B cell (primary cell): ENCODE data around the gene SH2B2. TPM values are rescaled to one million over a fixed set of nuclear protein-coding genes. Genes with fewer than 3 reads are reported as not detected.

Source experiments
- ATAC-seq: fragments of 200-7000 bp; cut with Tn5 transposase; one replicate; pipeline ENCODE4 v1.10.0; 2021; ENCODE audit warnings: low read depth, mild to moderate bottlenecking, moderate number of reproducible peaks, moderate library complexity
- CTCF ChIA-PET: fragments of 350-600 bp; sonication (Branson Sonifier 250); formaldehyde crosslinking; loops from one replicate; lab custom pipeline; 2021; ENCODE audit warnings: antibody characterized with exemption, inconsistent platforms; lab: Charles Lee
- POLR2A ChIA-PET: fragments of 350-600 bp; sonication (Branson Sonifier 250); formaldehyde crosslinking; loops from one replicate; lab custom pipeline; 2021; ENCODE audit warnings: antibody characterized with exemption; lab: Charles Lee
- DNase-seq: peaks from one replicate; pipeline ENCODE4 v3.0.0; 2013
- H2AFZ ChIP-seq: 2 replicates; pipeline ENCODE4 v1.6.1; 2012; ENCODE audit warnings: mild to moderate bottlenecking, low read depth, low read length; ENCODE audit not compliant: insufficient read depth, poor library complexity, severe bottlenecking
- H3K27ac ChIP-seq, 2 donors: 1 replicate in 1 of 2; 2 replicates in 1 of 2; pipeline ENCODE4 v1.5.1; 2012 to 2013; ENCODE audit warnings: low read length in 2 of 2, mild to moderate bottlenecking in 2 of 2, moderate library complexity in 1 of 2
- H3K27me3 ChIP-seq, 4 experiments: fragments of 200-600 bp in 1 of 4; sonication (generic) in 1 of 4; replicated peaks in 1 of 4; 1 replicate in 2 of 4; 2 replicates in 2 of 4; pipeline versions ENCODE4 v1.6.1 to v1.7.0; 2013 to 2016; ENCODE audit warnings: low read length in 3 of 4, mild to moderate bottlenecking in 2 of 4, mixed read lengths in 1 of 4, moderate library complexity in 1 of 4; ENCODE audit not compliant: insufficient read depth in 4 of 4, control insufficient read depth in 3 of 4; ENCODE audit errors: control extremely low read depth in 1 of 4
- H3K36me3 ChIP-seq, 2 experiments: replicated peaks in 1 of 2; 1 replicate in 1 of 2; 2 replicates in 1 of 2; pipeline versions ENCODE4 v1.6.1 to v1.7.1; 2013; ENCODE audit warnings: low read length in 1 of 2; ENCODE audit not compliant: insufficient read depth in 2 of 2, control insufficient read depth in 1 of 2; ENCODE audit errors: control extremely low read depth in 1 of 2, extremely low read depth in 1 of 2
- H3K4me1 ChIP-seq, 2 donors: fragments of 200-600 bp in 1 of 2; sonication (generic) in 1 of 2; 1 replicate in 1 of 2; 2 replicates in 1 of 2; pipeline versions ENCODE4 v1.5.1 to v1.6.1; 2013 to 2017; ENCODE audit warnings: low read length in 2 of 2; ENCODE audit not compliant: control insufficient read depth in 2 of 2, insufficient read depth in 2 of 2
- H3K4me2 ChIP-seq: replicated peaks from 2 replicates; pipeline ENCODE3; 2012; ENCODE audit warnings: mild to moderate bottlenecking, low read depth, low read length; ENCODE audit not compliant: poor library complexity, severe bottlenecking
- H3K4me3 ChIP-seq, 5 experiments: fragments of 200-600 bp in 1 of 5; sonication (generic) in 1 of 5; 1 replicate in 3 of 5; 2 replicates in 2 of 5; pipeline versions ENCODE4 v1.5.1 to v1.7.0; 2011 to 2016; ENCODE audit warnings: low read length in 4 of 5, mild to moderate bottlenecking in 4 of 5, low read depth in 2 of 5, control low read depth in 1 of 5, moderate library complexity in 1 of 5; ENCODE audit not compliant: insufficient read depth in 1 of 5; ENCODE audit errors: control extremely low read depth in 1 of 5, extremely low read depth in 1 of 5
- H3K79me2 ChIP-seq: fragments of 200-600 bp; sonication (generic); one replicate; pipeline ENCODE4 v1.6.0; 2016; ENCODE audit warnings: low read length; ENCODE audit not compliant: control insufficient read depth, insufficient read depth
- H3K9ac ChIP-seq: fragments of 200-600 bp; sonication (generic); 2 replicates; pipeline ENCODE4 v1.6.1; 2017; ENCODE audit warnings: mild to moderate bottlenecking, low read length, moderate library complexity
- H3K9me3 ChIP-seq, 3 donors: one replicate each; pipeline versions ENCODE4 v1.6.1 to v1.7.1; 2013; ENCODE audit warnings: low read length in 2 of 3; ENCODE audit not compliant: control insufficient read depth in 2 of 3, insufficient read depth in 1 of 3; ENCODE audit errors: control extremely low read depth in 1 of 3
- H4K20me1 ChIP-seq: 2 replicates; pipeline ENCODE4 v1.6.0; 2012; ENCODE audit warnings: mild to moderate bottlenecking, low read length; ENCODE audit not compliant: insufficient read depth, control insufficient read depth, poor library complexity, severe bottlenecking
- H3K27ac Mint-ChIP-seq: one replicate; pipeline ENCODE4 v1.8.0; 2021; ENCODE audit warnings: mixed read lengths
- H3K27me3 Mint-ChIP-seq: one replicate; pipeline ENCODE4 v1.8.0; 2021; ENCODE audit warnings: mixed read lengths
- H3K4me1 Mint-ChIP-seq: one replicate; pipeline ENCODE4 v1.8.0; 2021; ENCODE audit warnings: mixed read lengths
- H3K4me3 Mint-ChIP-seq: one replicate; pipeline ENCODE4 v1.8.0; 2021; ENCODE audit warnings: mixed read lengths
- H3K9me3 Mint-ChIP-seq: one replicate; pipeline ENCODE4 v1.8.0; 2022; ENCODE audit warnings: mixed read lengths; ENCODE audit not compliant: insufficient read depth
- EZH2 ChIP-seq: IDR thresholded peaks from 2 replicates; pipeline ENCODE4 v1.6.1; 2012; ENCODE audit warnings: borderline replicate concordance, low read depth, mild to moderate bottlenecking, moderate library complexity, low read length; ENCODE audit not compliant: insufficient read depth, poor library complexity, severe bottlenecking
- WGBS: methylation state at CpG from one replicate; pipeline ENCODE4 v1.1.5; 2013; ENCODE audit warnings: missing lambda C conversion rate; ENCODE audit not compliant: insufficient coverage; 5-methylcytosine and 5-hydroxymethylcytosine counted together
- intact Hi-C: fragments of 100-400 bp; cut with micrococcal nuclease; formaldehyde crosslinking; loops from one replicate; pipeline ENCODE4 v1.10.0; 2022
- polyA plus RNA-seq: library from polyadenylated mRNA; depleted of rRNA; stranded (reverse); fragments of >200 nt; gene quantifications from 2 replicates; pipeline ENCODE4 v1.2.3, GENCODE V29; 2012
- total RNA-seq, 2 donors: library from RNA; stranded (reverse); fragments of 120-200 nt in 1 of 2; gene quantifications; 1 replicate in 1 of 2; 2 replicates in 1 of 2; pipeline versions ENCODE4 v1.2.3 to v1.2.4, GENCODE V29; 2013 to 2022
- TF ChIP-seq, protein P1 (sequence below): fragments of 200-600 bp; IDR thresholded peaks from one replicate; pipeline ENCODE4 v1.8.0; 2022; ENCODE audit warnings: antibody characterized with exemption, mild to moderate bottlenecking

SH2B2 gene
- total and polyA plus RNA-seq, 2 donors (not counting 1 experiment from before 2014, with no cell fraction given): 41.2 to 95.4 TPM

DNA sequence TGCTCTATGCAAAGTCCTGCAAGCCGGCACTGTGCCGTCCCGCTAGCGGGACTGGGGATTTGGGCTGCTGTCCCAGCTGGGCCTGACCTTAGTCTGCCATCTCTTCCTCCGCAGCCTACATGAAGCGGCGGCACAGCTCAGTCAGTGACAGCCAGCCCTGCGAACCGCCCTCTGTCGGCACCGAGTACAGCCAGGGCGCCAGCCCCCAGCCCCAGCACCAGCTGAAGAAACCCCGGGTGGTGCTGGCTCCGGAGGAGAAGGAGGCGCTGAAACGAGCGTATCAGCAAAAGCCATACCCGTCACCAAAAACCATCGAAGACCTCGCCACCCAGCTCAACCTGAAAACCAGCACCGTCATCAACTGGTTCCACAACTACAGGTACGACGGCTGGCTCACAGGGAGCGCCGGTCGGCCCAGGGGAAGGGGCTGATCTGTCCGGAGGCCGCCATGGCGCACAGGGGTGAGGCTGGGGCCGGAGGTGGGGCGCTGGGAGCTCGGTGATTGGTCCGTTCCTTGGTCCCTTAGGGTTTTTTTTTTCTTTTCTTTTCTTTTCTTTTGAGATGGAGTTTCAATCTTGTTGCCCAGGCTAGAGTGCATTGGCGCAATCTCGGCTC lies 47.4 kb upstream of the SH2B2 start:
- Histone ChIP-seq H3K9me3 (no peaks in the 10 kb centered on the region), H4K20me1 (no peaks in the 10 kb centered on the region), H2AFZ (no peak overlapping the region), H3K4me3 (no peak overlapping the region), H3K79me2 (no peaks in the 10 kb centered on the region), H3K4me2 (no peak overlapping the region), H3K4me1 (no peaks in the 10 kb centered on the region), H3K9ac (no peak overlapping the region), H3K36me3 (peaks cover 1 to 34% of the 10 kb centered on the region in 2 experiments), H3K27me3 (no peaks in the 10 kb centered on the region), H3K27ac (no peak overlapping the region)
- H3K4me3 Mint-ChIP-seq: no peak overlapping the region
- ATAC-seq: no peak
- no peak for TF ChIP-seq EZH2
- TF ChIP-seq, protein P1, sequence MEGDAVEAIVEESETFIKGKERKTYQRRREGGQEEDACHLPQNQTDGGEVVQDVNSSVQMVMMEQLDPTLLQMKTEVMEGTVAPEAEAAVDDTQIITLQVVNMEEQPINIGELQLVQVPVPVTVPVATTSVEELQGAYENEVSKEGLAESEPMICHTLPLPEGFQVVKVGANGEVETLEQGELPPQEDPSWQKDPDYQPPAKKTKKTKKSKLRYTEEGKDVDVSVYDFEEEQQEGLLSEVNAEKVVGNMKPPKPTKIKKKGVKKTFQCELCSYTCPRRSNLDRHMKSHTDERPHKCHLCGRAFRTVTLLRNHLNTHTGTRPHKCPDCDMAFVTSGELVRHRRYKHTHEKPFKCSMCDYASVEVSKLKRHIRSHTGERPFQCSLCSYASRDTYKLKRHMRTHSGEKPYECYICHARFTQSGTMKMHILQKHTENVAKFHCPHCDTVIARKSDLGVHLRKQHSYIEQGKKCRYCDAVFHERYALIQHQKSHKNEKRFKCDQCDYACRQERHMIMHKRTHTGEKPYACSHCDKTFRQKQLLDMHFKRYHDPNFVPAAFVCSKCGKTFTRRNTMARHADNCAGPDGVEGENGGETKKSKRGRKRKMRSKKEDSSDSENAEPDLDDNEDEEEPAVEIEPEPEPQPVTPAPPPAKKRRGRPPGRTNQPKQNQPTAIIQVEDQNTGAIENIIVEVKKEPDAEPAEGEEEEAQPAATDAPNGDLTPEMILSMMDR: no peak
- POLR2A ChIA-PET: no interaction called here
- no peak overlapping the region for H3K27ac Mint-ChIP-seq
- CTCF ChIA-PET: interaction anchor here (1.1 to 3.1 kb wide), 3 partner anchors 425 to 696 kb away, joined by 3 to 16 read pairs (median 5); no protein-coding TSS in a partner anchor
- no peak for DNase-seq
- 98% methylated on average over 27 of the region's 35 CpGs for WGBS
- intact Hi-C loops: loop anchor here (5.0 kb wide), 1 partner anchor 427 kb away; no protein-coding TSS in a partner anchor
- H3K9me3 Mint-ChIP-seq: no peaks in the 10 kb centered on the region
- H3K27me3 Mint-ChIP-seq: no peaks in the 10 kb centered on the region
- no peaks in the 10 kb centered on the region for H3K4me1 Mint-ChIP-seq

DNA sequence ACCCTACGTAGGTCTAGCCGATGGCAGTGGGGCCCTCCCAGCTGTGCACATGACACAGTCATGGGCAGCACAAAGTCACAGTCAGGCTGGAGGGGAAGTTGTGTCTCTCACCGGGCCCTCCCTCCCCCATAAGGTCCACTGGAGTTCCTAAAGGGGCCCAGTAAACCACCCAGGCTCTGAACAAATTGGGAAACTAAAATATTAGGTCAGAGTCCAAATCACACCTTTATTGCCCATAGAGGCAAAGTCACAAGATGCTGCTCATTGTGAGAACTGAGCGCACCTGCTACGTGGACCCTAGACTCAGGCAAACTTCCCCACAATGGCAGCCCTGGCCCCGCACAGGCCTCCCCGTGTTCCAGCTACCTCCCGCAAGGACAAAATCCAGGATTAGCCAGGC lies 45.2 kb upstream of the SH2B2 start:
- intact Hi-C loops: no loop called here
- Histone ChIP-seq H3K4me3 (no peak overlapping the region), H3K79me2 (no peaks in the 10 kb centered on the region), H4K20me1 (no peaks in the 10 kb centered on the region), H3K4me2 (no peak overlapping the region), H3K27me3 (no peaks in the 10 kb centered on the region), H3K27ac (no peak overlapping the region), H3K9ac (no peak overlapping the region), H2AFZ (no peak overlapping the region), H3K36me3 (peaks cover 1 to 19% of the 10 kb centered on the region in 2 experiments), H3K4me1 (no peaks in the 10 kb centered on the region), H3K9me3 (no peaks in the 10 kb centered on the region)
- H3K27me3 Mint-ChIP-seq: no peaks in the 10 kb centered on the region
- 95% methylated on average over 8 of the region's 8 CpGs for WGBS
- POLR2A ChIA-PET: no interaction called here
- DNase-seq: no peak
- no peaks in the 10 kb centered on the region for H3K4me1 Mint-ChIP-seq
- no peak for TF ChIP-seq EZH2
- TF ChIP-seq, protein P1: no peak
- ATAC-seq: no peak
- H3K4me3 Mint-ChIP-seq: no peak overlapping the region
- no peaks in the 10 kb centered on the region for H3K9me3 Mint-ChIP-seq
- no peak overlapping the region for H3K27ac Mint-ChIP-seq
- CTCF ChIA-PET: interaction anchor here (1.1 to 3.1 kb wide), 2 partner anchors 231 to 639 kb away, joined by 4 to 16 read pairs; no protein-coding TSS in a partner anchor
